ENCODE results near the gene LDLRAP1. TPM values are rescaled to one million over a fixed set of nuclear protein-coding genes. Genes with fewer than 3 reads are reported as not detected.
"Not testable (repeated sequence)": the region's sequence is repeated elsewhere in the genome, so short reads cannot be mapped to it uniquely, and the experiment has no call there.

LDLRAP1 gene
- total RNA-seq, 4 donors from 2014 or later = 25.1 to 40.9 (median 34.4) TPM

DNA sequence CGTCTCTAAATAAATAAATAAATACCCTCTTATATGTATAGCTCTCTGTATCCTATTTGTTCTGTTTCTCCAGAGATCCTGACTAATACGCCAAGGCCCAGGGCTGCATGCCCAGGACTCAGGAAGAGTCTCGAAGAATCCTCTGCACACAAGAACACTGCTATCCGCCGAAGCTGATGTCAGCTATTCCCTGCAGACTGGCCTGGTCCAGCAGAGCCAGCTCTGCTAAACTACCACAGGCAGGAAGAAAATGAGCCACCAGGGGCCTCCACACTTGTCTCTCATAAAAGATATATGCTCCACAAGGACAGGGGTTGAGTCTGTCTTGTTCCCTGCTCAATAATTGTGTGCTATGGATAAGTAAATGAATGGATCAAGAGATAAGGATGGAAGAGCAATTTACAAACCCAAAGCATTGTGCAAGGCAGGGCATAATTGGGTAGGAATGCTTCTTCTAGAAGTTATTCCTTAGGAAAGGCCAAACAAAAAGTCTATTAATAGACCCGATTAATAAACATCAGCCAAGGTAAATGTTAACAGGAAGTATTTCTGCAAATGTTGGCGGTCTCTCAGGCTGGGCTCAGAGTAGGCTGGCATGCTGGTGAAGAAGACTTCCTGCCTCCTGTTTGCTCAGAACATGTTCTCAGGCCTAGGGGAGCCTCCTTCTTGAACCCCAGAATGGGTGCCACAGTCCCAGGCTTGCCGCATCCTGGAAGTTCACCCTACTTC lies 46.9 kb downstream of the LDLRAP1 start:
- Histone ChIP-seq H3K4me1 (peaks cover 0 to 6% of the 10 kb centered on the region in 2 donors), H3K4me3 (replicated peaks in 1 of 3) (no peak overlapping the region), H3K9me3 (no peaks in the 10 kb centered on the region), H3K36me3 (no peaks in the 10 kb centered on the region), H3K27me3 (no peaks in the 10 kb centered on the region), H3K27ac (peak overlapping the region in 1 of 3 donors; percentile 51)
- intact Hi-C loops (cut with DNase I) = no loop called here
- TF ChIP-seq POLR2A (IDR thresholded peaks at IDR 0.05) (no peak), CTCF (IDR thresholded peaks at IDR 0.05) (peak in 1 of 6 experiments; percentile 9)
- DNase-seq = no peak
- WGBS, 2 donors = 76 to 81% methylated on average over 8 of the region's 8 CpGs

- DNase-seq = no peak
- H3K4me1 ChIP-seq = no peaks in the 10 kb centered on the region
- 85 to 91% methylated on average over 2 of the region's 2 CpGs for WGBS, 2 donors
- intact Hi-C loops (cut with DNase I) = no loop called here
- H3K9me3 ChIP-seq = no peaks in the 10 kb centered on the region
- no peaks in the 10 kb centered on the region for H3K36me3 ChIP-seq
- H3K27ac ChIP-seq = no peak overlapping the region
- H3K27me3 ChIP-seq = no peaks in the 10 kb centered on the region
- H3K4me3 ChIP-seq (replicated peaks in 1 of 3) = no peak overlapping the region
- TF ChIP-seq POLR2A (IDR thresholded peaks at IDR 0.05) = no peak
- no peak for TF ChIP-seq CTCF (IDR thresholded peaks at IDR 0.05)
These were observed 50.5 kb downstream of the LDLRAP1 start for GRCh38 chr1:25593861-25594260.

DNA sequence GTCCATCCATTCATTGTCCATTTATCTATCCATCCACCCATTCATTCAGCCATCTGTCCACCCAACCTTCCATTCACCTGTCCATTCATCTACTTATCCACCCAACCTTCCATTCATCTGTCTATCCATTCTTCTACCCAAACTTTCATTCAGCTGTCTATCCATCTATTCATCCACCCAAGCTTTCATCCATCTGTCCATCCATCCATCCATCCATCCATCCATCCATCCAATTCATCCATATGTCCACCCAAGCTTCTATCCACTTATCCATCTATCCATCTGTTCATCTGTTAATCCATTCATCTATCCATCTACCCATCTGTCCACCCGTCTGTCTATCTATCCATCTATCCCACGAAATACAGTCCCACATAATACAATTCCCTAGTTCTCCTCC lies 51.6 kb downstream of the LDLRAP1 start:
- intact Hi-C loops (cut with DNase I) = no loop called here
- no peaks in the 10 kb centered on the region for H3K36me3 ChIP-seq
- no peaks in the 10 kb centered on the region for H3K9me3 ChIP-seq
- no peak overlapping the region for H3K27ac ChIP-seq
- no peaks in the 10 kb centered on the region for H3K27me3 ChIP-seq
- H3K4me1 ChIP-seq = no peaks in the 10 kb centered on the region
- WGBS, 2 donors = 69 to 70% methylated on average over 2 of the region's 2 CpGs
- no peak overlapping the region for H3K4me3 ChIP-seq (replicated peaks in 1 of 3)
- TF ChIP-seq CTCF (IDR thresholded peaks at IDR 0.05) (no peak), POLR2A (IDR thresholded peaks at IDR 0.05) (no peak)
- DNase-seq = no peak

- H3K27me3 ChIP-seq; H3K36me3 ChIP-seq; H3K9me3 ChIP-seq; DNase-seq; H3K27ac ChIP-seq; intact Hi-C loops (cut with DNase I); H3K4me1 ChIP-seq; H3K4me3 ChIP-seq (replicated peaks in 1 of 3): not testable (repeated sequence)
- WGBS, 2 donors = 93 to 95% methylated on average over 5 of the region's 5 CpGs
These were observed 53.2 kb downstream of the LDLRAP1 start for GRCh38 chr1:25596641-25597040.

- WGBS, 2 donors = 93 to 100% methylated on average over 1 of the region's 1 CpG
- Histone ChIP-seq H3K27ac (no peak overlapping the region), H3K4me1 (no peaks in the 10 kb centered on the region), H3K36me3 (no peaks in the 10 kb centered on the region), H3K9me3 (no peaks in the 10 kb centered on the region), H3K27me3 (no peaks in the 10 kb centered on the region), H3K4me3 (replicated peaks in 1 of 3) (no peak overlapping the region)
- no peak for DNase-seq
- intact Hi-C loops (cut with DNase I) = no loop called here
- TF ChIP-seq CTCF (IDR thresholded peaks at IDR 0.05) = no peak
- TF ChIP-seq POLR2A (IDR thresholded peaks at IDR 0.05) = no peak
These were observed 55.5 kb downstream of the LDLRAP1 start for GRCh38 chr1:25598879-25599278.

Measured in thyroid gland (tissue), 4 donors.